GM18508 (cell line): ENCODE results near the gene C1orf94.

ENCODE experiments used
- ATAC-seq: cut with Tn5 transposase; IDR thresholded peaks from one replicate; pipeline ENCODE4 v1.9.1; 2021; ENCODE audit warnings: moderate number of reproducible peaks; ENCODE audit not compliant: insufficient read depth, unreplicated experiment

C1orf94 gene

DNA sequence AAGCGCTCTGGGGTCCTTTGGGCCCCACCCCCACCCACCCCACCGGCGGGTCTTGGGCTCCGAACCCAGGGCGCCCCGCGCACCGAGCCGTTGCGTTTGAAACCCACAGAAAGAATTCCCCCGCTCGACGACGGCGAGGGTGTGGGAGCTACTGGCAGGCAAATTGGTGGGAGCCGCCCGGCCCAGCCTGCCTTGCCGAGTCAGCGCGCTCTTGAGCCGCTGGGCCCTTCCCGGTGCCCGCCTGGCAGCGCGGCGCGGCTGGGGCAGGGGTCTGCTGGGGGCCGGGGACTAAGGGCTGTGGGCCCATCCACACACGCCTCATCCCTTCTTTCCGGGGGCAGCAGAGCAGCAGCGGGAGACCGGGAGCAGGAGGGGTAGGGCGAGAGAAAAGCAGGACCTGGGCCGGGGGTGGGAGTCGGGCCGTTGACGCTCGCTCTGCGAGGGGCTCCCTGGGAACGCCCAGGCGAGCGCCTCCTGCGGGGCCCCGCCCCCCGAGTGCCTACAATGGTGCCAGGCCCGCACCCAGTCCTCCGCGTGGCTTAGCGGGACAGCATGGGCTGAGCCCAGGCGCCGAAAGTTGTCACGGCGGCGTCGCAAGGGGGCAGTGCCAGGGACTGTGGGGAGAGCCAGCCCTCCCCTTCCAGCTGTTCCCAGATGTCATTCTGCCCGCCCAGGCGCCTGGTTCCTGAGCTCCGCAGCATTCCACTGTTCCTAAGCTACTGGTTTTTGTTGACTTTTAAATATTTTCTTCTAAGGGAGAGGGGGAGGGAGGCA is at the start of gene C1orf94:
TSS of gene C1orf94 (plus strand) at position 78 of the 774 bp plus-strand sequence. CDS start 883 bp downstream, outside the sequence.
- ATAC-seq = no peak

DNA sequence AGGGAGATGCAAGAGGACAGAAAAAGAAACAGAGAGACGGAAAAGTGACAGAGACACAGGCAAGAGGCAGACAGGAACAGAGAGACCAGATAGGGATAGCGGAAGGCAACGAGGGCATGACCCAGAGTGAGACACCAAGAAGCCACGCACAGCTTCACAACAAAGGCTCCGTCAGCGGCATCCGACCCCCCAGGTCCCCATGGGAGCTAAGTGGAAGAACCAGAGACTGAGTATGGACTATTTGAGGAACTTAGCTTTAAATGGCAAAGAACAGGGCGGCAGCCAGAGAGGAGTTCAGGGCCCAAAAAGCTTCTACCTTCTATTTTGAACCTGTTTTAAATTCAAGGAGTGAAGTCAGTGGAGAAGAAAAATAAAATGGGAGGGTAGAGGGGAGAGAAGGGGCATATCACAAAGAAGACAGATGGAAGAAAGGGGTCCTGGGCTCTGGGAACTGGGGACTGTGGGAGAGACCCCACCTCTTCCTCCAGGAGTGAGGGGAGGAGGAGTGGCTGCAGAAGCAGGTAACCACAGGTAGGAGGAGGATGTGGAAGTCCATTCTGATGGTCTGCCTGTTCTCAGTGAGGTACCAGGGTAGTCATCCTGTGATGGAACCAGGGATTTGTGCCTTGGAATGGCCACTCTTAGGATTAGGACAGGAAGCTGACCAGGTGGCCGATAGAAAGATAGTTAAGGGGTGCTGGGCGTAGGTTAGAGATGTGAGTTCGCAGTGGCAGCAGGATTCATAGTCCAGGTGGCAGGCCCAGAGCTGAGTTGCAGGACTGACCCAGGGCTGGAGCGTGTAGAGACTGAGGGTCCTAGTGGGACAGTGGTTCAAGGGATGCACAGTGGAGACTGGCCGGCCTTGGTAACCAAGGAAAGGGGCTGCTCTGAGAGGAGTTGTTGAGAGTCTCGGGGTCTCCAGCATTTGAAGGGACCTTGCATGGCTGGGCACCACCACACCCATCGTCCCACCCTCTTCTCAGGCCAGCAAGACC is 49.4 kb upstream of the C1orf94 start:
- no peak for ATAC-seq

- ATAC-seq = no peak
These were observed 48.4 kb upstream of the C1orf94 start for GRCh38 chr1:34128186-34128889.

GRCh38 chr1:34129630-34130029 is 47.1 kb upstream of the C1orf94 start:
- ATAC-seq = no peak

DNA sequence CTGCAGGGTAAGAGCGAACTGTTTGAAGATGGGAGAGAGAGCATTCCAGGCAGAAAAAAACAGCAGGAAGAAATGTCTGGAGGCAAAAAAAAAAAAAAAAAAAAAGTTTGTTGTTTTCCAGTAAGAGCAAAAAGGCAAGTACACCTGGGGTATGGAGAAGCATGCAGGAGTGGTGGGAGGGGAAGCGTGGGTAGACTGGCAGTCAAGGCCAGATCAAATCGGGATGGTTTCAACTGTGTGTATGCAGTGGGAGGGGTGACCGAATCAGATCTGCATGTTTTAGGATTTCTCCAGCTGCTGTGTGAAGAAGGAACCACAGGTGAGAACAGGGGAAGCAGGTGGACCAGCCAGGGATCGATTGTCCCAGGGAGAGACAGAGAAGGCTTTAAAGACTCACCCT is 46.4 kb upstream of the C1orf94 start:
- no peak for ATAC-seq

GRCh38 chr1:34131396-34132160 is 45.1 kb upstream of the C1orf94 start:
- no peak for ATAC-seq

- no peak for ATAC-seq
These were observed 44.6 kb upstream of the C1orf94 start for GRCh38 chr1:34132161-34132420.

GRCh38 chr1:34137411-34137810 is 39.3 kb upstream of the C1orf94 start:
- ATAC-seq = no peak

DNA sequence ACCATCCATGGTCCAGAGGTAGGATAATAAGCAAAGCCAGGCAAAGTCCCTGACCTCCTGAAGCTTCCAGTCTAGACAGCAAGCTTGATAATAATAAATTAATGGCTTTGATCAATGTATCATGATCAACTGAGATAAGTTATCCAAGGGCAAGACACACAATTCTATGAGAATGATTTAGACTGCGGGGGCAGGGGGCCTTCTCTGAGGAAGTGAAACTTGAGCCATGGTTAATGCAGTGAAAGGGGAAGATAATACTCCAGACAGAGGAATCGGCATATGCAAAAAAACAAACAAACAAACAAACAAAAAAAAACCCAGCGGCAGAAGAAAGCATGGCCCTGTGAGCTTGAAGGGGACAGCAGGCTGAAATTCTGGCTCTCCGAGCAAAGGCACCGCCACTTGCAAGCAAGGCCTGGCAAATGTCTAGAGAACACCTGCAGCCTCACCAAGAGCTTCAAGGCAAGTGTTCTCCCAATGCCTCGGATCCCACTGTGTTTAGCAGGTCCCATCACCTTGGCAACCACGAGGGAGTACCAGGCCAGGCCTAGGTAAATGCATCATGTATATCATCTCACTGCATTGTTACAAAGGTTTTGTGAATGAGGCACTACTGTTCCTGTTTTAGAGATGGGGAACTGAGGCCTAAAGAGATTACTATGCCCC is 36.6 kb upstream of the C1orf94 start:
- no peak for ATAC-seq

DNA sequence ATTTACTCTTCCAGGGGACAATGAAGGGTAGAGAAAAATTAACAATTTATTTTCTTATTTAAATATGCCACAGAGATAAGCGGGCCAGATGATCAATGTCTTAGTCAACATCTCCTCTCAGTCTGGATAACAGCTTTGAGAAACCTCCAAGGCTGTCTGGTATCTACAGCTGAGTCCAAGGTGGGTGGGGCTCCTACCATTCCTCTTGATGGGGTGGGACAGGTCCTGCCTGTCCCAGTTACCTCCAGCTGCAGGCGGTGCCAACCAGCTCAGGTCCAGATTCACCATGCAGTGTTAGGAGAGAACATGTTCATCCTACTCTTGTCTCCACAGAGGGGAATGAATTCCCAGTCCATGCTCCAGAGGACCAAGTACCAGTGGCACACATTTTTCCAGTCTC is 32.7 kb upstream of the C1orf94 start:
- no peak for ATAC-seq

GRCh38 chr1:34144766-34145165 is 31.9 kb upstream of the C1orf94 start:
- no peak for ATAC-seq

DNA sequence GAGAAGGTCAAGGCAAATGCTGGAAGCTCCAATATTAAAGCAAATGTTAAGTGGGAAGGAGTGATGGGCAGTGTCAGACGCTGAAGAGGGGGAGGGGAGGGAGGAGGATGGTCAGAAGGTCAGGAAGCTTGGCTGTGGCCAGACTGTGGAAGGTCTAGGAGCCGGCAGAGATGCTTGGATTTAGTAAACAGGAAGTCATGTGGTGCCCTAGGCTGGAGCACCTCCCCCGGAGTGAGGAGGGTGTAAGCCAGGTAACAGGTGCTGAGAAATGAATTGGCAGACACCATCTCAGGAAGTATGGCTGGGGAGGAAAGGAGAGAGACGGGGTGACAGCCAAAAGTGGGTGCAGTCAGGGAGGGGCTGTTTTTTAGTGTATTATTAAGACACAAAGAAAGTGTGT is 29.4 kb upstream of the C1orf94 start:
- ATAC-seq = no peak

GRCh38 chr1:34149501-34149900 is 27.2 kb upstream of the C1orf94 start:
- no peak for ATAC-seq

DNA sequence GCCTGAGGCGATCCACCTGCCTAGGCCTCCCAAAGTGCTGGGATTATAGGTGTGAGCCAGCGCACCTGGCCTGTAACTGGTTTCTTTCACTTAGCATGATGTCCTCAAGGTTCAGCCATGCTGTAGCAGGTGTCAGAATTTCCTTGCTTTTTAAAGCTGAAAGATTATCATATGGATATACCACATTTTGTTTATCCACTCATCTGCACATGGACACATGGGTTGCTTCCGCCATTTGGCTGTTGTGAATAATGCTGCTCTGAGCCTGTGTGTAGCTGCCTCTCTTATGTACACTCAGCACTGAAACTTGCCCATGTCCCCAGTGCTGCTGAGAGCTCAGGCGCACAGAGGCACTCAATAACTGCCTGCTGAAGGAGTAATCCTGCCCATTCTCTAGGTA is 23.5 kb upstream of the C1orf94 start:
- no peak for ATAC-seq

DNA sequence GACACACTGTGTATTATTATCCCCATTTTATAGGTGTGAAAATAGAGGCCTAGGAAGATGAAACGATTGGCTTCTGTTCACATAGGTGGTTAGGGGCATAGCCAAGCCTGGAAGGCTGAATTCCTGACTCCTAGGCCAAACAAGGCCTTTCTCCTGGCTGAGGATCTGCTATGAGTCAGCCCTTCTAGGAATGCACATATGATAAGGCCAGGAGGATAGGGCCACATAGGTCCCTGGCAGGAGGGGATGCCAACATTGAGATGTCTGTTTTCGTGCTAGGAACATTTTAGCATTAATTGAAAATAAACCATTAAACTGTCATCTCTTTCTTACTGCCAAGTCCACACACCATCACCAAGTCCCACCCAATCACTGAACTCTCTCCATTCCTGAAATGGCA is 20.8 kb upstream of the C1orf94 start:
- ATAC-seq = no peak

GRCh38 chr1:34156739-34157138 is 20.0 kb upstream of the C1orf94 start:
- ATAC-seq = no peak

- ATAC-seq = no peak
These were observed 13.6 kb upstream of the C1orf94 start for GRCh38 chr1:34162852-34163766.
